Left cardiac atrium (tissue), 4 donors: ENCODE results near the gene ABL2. TPM values are rescaled to one million over a fixed set of nuclear protein-coding genes. Genes with fewer than 3 reads are reported as not detected.

ENCODE experiments used
- ATAC-seq, 2 donors: fragments of 200-7000 bp; cut with Tn5 transposase; one replicate each; pipeline ENCODE4 v1.9.1; 2020; ENCODE audit warnings: mild to moderate bottlenecking in 2 of 2, moderate library complexity in 2 of 2
- DNase-seq: peaks from one replicate; pipeline ENCODE4 v3.0.0-alpha.2; 2020
- intact Hi-C, 2 donors: fragments of 100-400 bp; cut with DNase I; formaldehyde crosslinking; loops; one replicate each; pipeline versions ENCODE4 v1.14.1 to v1.15.1; 2022 to 2023
- total RNA-seq, 2 donors: library from RNA; stranded (reverse); fragmentation: NEBNext Ultra II Directional; extraction: Animal tissue kit (Norgen Biotek cat#: 25700); gene quantifications; one replicate each; pipeline ENCODE4 v1.2.1, GENCODE V29; 2021
- donor health status: DM: no; HTN: yes; CAD: no.
- donor health status: DM: no; HTN: yes; CAD: no; lungs with severe emphysema.
- donor health status: DM: yes; HTN: yes; CAD: no.
- donor health status: Dilated cardiomyopathy.

The ABL2 gene
- total RNA-seq, 2 donors from 2014 or later: 10.7 to 13.9 TPM

DNA sequence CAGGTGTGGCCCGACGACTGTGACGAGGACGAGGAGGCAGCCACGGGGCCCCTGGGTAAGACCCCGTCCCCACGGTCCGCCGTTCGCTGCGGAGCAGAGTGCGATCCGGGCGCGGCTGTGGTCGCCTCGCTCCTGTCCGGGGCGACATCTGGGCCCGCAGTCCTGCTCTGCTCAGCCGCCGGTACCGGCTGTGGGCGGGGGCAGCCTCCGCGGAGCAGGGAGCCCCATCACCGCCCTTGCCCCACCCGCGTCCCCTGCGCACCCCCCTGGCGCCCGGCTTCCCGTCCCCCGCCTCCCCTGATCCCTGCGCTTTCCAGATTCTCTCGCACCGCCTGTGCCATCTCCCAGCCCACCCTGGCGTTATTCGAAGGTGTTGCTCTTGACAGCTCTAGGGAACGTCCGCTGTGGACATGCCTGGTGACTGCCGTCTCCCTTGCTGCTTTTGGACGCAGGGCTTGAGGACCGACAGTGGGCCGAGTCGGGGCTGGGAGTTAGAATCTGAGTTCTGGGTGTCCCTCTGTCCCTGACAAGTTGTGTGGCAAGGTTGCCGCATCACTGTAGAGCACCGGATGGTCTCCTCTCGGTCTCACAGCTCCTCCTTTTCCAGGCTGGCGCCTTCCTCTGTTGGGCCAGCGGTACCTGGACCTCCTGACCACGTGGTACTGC lies 147.0 kb downstream of the ABL2 start:
- ATAC-seq: peak; percentile 50 to 56
- intact Hi-C loops: loop anchor here in 1 of 2 donors (10.0 kb wide), 1 partner anchor 112 kb away; no protein-coding TSS in a partner anchor
- peak; percentile 47 for DNase-seq

DNA sequence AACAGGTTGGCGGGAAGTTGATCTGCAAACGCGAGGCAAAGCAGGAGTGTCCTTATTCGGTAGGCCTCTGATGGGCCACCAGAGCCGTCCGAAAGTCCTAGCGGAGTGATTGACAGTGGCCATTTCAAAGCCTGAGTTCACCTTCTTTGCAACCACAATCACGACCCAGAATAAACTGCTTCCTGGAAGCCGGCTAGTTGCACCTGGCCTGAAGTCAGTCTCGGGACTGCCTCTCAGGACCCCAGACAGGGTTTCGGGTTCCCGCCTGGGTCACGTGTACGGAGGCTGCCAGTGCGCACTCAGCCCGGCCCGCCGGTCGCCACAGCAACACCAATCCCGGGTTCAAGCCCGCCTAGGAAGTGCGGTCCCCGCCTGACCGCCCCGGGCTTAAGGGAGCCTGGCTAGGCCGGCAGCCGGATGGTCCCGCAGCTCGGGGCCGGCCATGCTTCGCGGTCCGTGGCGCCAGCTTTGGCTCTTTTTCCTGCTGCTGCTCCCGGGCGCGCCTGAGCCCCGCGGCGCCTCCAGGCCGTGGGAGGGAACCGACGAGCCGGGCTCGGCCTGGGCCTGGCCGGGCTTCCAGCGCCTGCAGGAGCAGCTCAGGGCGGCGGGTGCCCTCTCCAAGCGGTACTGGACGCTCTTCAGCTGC lies 147.7 kb downstream of the ABL2 start, which contains the start of gene TOR3A:
Gene TOR3A (plus strand): TSS at position 384 of the 646 bp plus-strand sequence. CDS start 59 bp downstream, at position 443.
- ATAC-seq (peak; percentile 97 to 98), DNase-seq (peak; percentile 94)
- intact Hi-C loops: loop anchor here (2.0 to 10.0 kb wide), 3 partner anchors 111 to 287 kb away; no protein-coding TSS in a partner anchor

DNA sequence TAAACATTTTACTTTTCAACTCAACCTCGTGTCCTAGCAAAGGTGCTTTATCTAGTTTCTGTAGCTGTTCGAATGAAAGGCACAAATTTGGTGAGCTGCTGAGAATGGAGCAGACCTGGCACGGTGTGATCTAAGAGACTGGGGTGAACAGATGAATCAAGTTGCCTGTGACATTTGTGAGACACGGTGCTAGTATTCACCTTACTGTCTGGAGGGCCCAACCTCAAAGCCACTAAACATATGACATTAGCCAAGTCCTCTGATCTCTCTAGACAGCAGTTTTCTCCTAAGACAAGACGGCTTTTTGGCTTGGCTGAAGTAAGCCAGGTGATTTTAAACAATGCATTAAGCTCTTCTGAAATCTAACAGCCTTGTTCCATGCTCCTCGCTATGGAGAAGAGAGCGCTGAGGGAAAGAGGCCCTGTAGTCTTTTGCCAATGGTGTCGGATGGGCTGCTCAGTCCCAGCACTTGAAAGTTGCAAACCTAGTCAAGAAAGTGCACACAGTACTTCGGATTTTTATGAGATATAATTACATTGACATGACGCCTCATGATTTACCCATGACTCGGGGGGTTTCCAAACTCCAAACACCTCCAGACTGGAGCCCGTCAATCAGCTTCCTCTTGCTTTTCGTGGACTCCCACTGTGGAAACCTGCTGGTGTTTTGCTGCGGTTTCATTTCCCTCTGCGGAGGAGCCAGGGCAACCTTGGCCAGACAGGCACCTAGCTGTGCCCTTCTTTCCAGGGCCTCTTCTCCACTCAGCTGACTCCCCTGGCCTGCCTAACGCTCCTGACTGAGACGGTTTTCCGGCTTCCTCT lies 148.4 kb downstream of the ABL2 start:
- no peak for ATAC-seq
- DNase-seq: peak; percentile 36
- intact Hi-C loops: loop anchor here (2.0 to 10.0 kb wide), 3 partner anchors 112 to 288 kb away; no protein-coding TSS in a partner anchor

DNA sequence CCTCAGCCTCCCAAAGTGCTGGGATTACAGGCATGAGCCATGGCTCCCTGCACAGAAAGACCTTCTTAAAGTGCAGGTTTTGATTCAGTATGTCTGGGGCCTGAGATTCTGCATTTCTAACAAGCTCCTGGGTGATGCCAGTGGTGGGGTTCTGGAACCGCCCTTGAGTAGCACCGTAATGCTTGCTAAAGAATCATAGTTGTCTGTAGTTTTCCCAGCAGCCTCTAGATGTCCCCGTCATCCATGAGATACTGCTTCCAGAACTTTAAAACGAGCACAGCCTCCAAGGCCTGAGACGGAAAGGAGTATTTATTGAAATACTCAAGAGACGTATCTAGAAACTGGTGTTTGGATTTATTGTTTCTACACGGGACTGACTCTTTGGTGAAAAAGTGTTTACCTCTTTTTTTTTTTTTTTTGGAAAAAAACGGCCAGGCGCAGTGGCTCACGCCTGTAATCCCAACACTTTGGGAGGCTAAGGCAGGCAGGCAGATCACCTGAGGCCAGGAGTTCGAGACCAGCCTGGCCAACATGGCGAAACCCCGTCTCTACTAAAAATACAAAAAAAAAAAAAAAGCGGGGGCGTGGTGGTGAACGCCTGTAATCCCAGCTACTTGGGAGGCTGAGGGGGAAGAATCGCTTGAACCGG lies 150.2 kb downstream of the ABL2 start:
- peak in 1 of 2 donors; percentile 17 for ATAC-seq
- no peak for DNase-seq

DNA sequence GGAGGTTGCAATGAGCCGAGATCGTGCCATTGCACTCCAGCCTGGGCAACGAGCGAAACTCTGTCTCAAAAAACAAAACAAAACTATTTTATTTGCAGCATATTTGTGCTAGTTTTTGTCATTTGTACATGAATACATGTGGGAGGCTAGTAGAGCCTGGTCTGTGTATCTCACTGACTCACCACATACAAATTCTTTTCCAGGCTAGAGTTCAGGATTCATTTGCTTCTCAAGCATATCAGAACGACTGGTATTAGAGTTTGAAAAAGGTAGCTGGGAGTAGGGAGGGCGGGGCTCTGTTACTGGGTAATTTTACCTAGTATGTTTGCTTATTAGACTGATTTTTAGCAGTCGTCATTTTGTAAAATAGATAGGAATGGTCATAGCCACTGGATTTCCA lies 152.1 kb downstream of the ABL2 start:
- intact Hi-C loops: loop anchor here in 1 of 2 donors (10.0 kb wide), 1 partner anchor 287 kb away; the partner anchor contains the start of gene AXDND1
- no peak for DNase-seq
- no peak for ATAC-seq

More for the DNA sequence above, 150.2 kb downstream of the ABL2 start:
- intact Hi-C loops: loop anchor here in 1 of 2 donors (10.0 kb wide), 1 partner anchor 286 kb away; the partner anchor contains the start of gene AXDND1

DNA sequence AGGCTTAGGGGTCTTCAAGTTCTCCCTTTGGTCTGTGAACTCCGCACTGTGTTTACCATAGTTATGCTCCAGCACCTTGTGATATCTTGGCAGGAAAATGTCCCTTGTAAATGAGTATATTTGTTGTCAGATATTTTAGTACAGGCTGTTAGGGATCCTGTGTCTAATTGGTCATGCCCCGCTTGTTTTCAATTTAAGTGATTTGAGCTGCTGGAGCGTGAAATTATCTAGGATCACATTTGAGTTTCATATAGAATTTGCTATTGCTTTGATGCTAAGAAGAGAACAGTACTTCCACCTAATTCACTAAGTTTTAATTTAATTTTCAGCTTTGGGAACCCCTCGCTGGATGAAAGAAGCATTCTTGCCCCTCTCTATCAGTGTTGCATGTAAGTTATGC lies 163.0 kb downstream of the ABL2 start:
- intact Hi-C loops: no loop called here
- DNase-seq (no peak), ATAC-seq (no peak)

DNA sequence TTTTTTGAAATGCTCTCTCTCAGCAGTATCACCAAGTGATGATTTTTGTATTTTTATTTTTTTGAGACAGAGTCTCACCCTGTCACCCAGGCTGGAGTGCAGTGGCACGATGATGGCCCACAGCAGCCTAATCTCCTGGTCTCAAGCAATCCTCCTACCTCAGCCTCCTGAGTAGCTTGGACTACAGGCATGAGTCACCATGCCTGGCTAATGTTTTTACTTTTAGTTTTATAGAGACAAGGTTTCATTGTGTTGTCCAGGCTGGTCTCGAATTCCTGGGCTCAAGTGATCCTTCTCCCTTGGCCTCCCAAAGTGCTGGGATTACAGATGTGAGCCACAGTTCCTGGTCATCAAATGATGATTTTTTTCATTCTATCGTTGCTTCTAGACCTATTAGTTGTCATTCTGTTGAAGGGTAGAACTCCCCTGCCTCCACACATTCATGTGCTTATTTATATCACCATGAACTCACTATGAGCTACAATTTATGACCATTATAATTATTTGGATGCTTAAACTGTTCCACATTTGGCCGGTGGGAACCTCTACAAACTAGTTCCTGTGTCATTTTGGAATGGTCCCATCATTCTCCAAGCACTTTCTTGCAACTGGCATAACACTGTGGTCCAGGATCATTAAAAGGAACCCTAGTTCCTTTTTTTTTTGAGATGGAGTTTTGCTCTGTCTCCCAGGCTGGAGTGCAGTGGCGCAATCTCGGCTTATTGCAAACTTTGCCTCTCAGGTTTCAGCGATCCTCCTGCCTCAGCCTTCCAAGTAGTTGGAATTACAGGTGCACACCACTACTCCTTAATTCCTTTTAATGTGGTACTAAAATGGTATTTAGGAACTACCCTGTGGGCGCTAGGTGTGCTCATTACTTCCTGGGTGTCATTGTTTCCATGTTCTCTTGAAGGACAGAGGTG lies 167.9 kb downstream of the ABL2 start:
- DNase-seq: no peak
- ATAC-seq: no peak
- intact Hi-C loops: no loop called here

DNA sequence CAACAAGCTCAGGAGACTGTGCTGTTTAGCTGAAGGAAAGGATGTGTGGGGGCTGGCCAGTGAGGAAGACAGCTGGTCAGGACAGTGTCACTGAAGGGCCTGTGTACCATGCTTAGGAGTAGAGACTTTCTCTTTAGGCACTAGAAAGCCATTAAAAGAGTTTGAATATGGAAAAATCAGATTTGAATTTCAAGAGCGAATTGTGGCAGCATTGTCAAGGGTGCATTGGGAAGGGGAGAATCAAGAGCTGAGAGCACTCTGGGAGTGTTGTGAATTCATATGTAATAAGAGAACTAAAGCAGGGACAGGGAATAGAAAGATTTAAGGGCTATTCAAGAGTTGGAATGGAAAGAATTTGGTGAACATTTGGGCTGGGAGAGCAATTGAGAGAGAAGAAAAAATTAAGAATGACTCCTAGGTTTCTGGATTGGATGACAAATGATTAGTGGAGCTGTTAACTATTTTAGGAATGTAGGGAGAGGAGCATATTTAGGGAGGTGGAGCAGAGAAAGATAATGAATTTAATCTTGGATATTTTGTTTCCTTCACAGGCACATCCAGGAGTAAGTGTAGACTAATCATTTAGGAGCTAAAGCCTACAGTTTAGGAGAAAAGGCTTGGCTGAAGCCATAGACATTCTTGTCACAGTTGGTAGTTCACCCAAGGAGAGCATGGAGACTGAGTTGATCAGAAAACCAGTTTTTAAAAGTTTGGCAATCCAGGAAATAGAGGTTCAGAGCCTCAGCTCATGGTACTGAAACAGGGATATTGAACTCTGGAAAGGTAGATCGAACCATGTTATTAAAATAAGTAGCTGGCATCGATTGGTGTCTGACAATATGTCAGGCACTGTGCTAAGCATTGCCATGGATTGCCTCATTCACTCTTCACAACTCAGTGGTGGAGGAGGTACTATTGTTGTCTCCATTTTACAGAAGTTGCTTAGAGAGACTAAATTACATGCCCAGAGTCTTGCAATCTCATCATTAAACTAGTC lies 170.7 kb downstream of the ABL2 start:
- intact Hi-C loops: no loop called here
- no peak for DNase-seq
- peak in 1 of 2 donors; percentile 79 for ATAC-seq

DNA sequence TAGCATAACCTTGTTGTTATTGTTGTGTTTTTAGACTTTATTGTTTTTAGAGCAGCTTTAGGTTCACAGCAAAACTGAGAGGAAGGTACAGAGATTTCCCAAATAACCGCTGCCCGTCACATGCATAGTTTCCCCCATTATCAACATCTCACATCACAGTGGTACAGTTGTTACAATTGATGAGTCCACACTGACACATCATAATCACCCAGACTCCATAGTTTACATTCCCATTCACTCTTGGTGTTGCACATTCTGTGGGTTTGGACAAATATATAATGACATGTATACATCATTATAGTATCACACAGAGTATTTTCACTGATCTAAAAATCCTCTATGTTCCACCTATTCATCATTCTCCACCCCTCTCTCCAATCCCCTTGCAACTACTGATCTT lies 173.5 kb downstream of the ABL2 start:
- no peak for DNase-seq
- no peak for ATAC-seq
- intact Hi-C loops: no loop called here

DNA sequence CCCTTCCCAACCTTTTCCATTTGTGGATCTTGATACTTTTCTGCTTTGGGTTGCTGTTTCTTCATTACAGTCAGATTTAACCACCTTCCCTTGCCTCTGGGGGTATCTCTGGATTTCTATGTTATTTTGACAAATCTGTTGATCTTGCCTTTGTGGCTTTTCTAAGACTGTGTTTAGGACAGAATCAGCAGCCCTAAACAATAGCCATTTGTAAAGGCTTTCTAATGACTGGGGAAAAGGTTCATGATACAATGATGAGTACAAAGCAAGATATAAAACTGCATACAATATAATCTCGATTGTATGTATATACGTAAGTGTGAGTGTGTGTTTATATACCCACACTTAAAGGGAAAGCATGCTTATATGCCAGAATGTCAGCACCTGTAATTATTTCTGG lies 176.0 kb downstream of the ABL2 start:
- ATAC-seq (no peak), DNase-seq (no peak)
- intact Hi-C loops: no loop called here

DNA sequence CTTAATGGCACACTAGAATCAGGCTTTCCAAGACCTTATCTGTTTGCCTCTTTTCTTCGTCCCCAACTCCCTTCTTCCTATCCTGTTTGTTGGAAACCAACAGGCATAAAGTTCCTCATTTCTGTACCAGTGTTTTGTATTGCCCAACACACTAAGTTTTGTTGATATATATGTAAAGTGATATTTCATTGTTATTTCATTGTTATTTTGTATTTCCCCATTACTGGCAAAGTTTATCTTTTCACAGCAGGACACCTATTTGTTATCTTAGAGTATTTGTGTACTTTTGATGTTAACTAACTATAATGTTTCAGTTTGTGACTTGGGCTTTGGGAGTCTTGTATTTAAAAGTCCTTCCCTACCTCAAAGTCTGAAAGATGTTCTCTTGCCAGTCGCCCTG lies 176.7 kb downstream of the ABL2 start:
- ATAC-seq: no peak
- DNase-seq: no peak
- intact Hi-C loops: no loop called here

Other genes starting within 250 kb of the ABL2 start
- 10 to 100 TPM; 55.8 to 62.3 TPM for gene FAM20B, start 203.8 kb downstream of the ABL2 start, total RNA-seq
- 10 to 100 TPM; 12.7 to 12.9 TPM for gene TOR3A, start 147.6 kb downstream of the ABL2 start, total RNA-seq
- gene SOAT1, start 64.1 kb upstream of the ABL2 start, total RNA-seq: 10 to 100 TPM; 20.6 to 21.8 TPM
- gene AXDND1, start 136.3 kb upstream of the ABL2 start, total RNA-seq: under 1 TPM in 1 of 2 donors, not detected in 1; 0.44 TPM